GM19025 (cell line): ENCODE measurements around the gene TLR4.
A peak's percentile ranks its signal among the peaks of the same experiment; 100 is the strongest.

Source experiments
- ATAC-seq: cut with Tn5 transposase; IDR thresholded peaks from one replicate; pipeline ENCODE4 v1.9.1; 2021; ENCODE audit warnings: mild to moderate bottlenecking, low read depth, moderate library complexity; ENCODE audit not compliant: unreplicated experiment

Gene TLR4

DNA sequence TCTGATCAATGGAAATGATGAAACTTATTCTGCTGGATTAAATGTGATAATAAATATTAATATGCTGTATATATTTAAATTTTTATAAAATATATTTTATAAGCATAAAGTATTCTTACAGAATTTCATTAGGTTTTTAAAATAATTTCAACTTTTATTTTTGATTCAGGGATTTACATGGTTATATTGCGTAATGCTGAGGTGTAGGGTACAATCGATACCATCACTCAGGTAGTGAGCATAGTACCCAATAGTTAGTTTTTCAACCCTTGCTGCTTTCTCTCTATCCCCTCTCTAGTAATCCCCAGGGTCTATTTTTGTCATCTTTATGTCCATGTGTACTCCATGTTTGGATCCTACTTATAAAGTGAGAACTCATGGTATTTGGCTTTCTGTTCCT is 5.7 kb downstream of the TLR4 start:
- ATAC-seq, result no peak

DNA sequence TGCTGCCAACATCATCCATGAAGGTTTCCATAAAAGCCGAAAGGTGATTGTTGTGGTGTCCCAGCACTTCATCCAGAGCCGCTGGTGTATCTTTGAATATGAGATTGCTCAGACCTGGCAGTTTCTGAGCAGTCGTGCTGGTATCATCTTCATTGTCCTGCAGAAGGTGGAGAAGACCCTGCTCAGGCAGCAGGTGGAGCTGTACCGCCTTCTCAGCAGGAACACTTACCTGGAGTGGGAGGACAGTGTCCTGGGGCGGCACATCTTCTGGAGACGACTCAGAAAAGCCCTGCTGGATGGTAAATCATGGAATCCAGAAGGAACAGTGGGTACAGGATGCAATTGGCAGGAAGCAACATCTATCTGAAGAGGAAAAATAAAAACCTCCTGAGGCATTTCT is 10.1 kb downstream of the TLR4 start:
- ATAC-seq, result no peak

DNA sequence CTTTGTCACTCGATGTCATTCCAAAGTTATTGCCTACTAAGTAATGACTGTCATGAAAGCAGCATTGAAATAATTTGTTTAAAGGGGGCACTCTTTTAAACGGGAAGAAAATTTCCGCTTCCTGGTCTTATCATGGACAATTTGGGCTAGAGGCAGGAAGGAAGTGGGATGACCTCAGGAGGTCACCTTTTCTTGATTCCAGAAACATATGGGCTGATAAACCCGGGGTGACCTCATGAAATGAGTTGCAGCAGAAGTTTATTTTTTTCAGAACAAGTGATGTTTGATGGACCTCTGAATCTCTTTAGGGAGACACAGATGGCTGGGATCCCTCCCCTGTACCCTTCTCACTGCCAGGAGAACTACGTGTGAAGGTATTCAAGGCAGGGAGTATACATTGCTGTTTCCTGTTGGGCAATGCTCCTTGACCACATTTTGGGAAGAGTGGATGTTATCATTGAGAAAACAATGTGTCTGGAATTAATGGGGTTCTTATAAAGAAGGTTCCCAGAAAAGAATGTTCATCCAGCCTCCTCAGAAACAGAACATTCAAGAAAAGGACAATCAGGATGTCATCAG is 11.3 kb downstream of the TLR4 start:
- no peak for ATAC-seq

DNA sequence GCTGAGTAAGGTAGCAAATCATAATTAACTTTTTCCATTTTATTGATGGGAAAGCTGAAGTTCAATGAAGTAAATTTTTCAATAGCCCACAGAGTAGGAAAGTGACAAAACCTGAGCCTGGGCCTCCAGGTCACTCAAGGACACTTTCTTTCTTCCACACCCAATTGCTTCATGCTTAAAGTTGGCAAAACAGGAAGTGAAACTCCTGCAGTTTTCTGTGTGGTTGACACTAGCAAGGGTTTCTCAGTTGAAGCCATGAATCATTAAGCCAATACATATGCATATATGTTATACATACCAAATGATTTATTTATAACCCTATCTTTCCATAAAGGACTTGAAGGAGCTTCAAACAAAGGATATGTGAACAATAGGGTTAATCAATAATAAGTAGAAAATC is 13.9 kb downstream of the TLR4 start:
- peak; percentile 98 for ATAC-seq

DNA sequence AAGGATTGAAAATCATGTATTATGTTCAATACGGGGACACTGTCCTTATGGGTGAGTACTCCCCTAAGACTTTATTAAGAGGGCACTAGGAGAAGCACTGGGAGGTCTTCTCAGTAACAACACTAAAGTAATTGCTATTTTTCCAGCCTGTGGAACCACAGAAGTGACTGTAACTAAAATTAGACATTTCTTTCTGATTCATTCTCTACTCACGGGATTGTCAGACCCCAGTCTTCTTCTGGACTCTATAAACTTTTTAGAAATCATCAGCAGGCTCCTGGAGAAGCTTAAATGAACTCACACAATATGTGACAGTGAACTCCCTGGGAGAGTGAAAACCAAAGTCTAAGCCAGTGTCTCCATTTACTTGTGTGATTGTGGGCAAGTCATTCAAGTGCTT is 14.5 kb downstream of the TLR4 start:
- ATAC-seq, result no peak

DNA sequence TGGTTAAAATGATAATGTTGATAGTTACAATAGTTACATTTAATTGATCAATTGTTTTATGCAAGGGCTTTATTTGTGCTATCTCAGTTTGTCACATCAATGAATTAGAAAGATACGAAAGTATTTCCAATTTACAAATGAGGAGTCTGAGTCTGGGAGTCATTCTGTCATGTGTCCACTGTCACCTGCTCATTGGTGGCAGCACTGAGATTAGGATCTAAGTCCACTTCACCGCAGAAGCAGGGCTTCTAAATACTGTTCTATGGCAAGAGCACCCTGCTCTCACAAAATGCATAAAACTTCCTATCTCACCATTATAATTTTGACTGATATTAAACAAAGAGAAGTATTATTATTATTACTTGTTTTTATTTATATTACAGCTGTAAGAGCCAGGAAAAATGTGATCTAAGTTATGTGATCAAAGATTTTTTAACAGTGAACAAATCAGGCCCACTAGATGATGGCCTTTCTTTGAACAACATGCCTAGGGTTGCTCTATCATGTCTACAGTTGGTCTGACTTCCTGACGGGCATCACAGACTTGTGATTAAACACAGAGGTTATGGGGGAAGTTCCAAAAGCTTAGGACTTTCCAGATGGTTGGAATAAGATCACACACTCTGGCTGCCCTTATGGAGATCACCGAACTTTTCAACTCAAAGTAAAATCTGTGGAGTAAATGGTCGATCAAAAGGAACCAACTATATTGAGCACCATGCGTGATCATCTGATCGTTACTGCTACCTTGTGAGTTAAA is 15.1 kb downstream of the TLR4 start:
- no peak for ATAC-seq

DNA sequence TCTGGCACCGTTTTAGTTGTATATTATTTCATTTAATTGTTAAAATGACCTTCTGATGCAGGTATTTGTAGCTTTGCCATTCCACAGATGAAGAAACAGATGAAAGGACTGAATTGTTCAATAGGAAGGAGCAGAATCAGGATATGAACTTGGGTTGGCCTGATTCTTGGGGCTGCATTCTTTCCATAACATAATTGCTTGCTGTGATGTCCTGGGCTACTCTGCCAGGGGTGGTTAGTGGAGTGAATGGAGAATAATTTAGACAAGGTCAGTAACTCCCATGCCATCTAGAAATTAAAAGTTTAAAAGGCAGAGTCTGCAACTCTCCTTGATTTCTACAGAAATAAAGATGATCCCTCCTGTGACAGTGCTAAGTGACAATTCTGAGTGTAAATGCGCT is 15.9 kb downstream of the TLR4 start:
- no peak for ATAC-seq

DNA sequence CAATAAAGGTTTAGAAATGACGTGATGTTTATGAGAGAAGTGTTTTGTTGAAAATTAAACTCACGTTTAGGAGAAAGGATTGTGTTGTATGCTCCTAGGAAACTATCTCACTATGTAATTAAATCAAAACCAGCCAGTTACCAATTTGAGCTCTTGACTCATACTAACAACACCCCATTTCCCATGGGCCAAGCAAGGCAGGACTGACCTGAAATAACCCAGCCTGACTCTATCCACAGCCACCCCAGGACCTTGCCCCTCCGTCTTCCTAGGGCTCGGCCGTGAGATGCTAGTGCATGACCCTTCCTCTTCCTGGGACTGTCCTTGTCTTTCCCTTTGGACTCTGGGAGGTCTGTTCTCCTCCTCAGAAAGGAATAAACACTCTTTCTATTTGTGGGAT is 16.4 kb downstream of the TLR4 start:
- ATAC-seq, result no peak

DNA sequence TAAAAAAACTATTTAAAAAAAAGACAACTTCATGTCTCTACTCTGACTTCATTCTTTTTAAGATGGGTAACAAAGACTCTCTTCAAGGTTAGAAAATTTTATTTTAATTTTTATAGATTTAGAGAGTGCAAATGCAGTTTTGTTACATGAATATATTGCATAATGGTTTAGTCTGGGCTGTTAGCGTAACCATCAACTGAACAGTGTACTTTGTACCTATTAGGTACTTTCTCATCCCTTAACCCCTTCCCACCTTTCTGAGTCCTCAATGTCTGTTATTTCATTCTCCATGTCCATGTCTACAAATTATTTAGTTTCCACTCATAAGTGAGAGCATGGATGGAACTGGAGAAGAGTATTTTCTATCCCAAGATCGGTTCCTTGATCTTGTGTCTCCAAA is 16.8 kb downstream of the TLR4 start:
- no peak for ATAC-seq

DNA sequence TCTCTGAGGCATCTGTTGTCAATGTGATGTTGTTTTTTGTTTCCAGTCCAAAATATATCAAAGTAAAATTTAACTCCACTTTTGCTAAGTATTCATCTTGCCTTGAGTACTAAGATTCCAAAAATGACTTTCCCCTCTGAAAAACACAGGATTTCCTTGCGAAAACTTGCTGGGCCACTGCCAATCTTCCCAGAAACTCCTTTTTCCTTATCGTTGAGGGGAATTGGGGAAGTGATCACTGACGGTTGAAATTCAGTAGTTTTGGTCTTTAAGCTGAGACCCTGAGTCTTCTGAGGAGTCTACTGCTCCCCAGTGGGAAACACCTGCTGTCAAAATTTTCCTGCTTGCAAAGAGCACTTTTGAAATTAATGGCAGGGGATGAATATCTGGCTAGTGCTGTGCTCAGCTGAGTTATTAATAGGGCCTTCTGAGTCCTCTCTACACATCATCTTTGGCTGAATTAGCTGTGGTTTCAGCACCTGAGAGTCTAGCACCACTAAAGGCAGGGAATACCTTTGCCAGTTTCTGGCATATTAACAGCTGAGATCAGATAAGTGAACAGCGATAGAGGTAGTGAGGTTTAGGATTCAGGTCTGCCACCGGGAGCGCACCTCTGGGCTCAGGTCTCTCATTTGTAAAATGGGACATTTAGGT is 18.0 kb downstream of the TLR4 start:
- no peak for ATAC-seq

DNA sequence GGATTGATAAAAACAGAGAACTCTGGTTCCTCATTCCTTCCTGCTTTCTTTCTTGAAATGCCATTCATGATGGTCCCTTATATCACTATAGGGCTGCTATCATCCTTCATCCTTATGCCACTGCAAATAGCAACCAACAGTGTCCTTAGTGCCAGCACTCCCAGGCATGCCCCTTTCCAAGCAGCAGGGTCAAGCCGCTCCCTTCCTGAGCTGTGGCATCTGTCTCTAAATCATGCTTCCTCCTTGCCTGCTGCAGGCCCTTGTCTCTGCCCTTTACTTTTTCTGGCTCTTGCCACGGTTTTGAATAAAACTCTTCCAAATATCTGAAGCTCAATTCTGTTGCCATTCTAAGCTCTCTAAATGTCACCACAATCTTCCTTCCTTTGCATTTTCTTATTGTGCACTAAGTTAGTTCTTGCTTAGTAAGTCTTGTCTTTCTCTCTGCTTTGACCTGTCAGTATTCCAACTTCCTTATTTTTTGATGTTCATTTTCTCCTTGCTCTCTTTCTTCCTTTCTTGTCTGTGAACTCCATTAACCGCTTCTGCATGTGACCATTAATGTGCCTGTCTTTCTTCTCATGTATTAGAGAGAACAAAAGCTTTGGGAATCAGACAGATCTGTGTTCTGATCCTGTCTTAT is 19.9 kb downstream of the TLR4 start:
- no peak for ATAC-seq

DNA sequence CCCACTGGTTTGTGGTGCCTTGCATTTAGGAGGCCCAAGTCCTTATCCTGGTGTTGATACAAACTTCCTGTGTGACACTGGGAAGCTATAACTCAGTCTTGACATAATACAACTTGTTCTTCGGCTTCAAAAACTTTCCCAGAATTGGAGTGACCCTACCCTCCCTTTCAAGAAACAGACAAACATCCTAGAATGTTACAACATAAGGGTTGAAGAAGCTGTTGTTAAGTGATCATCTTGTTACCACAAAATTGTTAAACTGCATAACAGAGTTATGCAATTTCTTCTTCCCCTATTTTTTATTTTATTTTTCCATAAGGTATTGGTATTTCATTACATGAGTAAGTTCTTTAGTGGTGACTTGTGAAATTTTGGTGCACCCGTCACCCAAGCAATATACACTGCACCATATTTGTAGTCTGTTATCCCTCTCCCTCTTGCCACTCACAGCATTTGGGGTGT is 21.3 kb downstream of the TLR4 start:
- no peak for ATAC-seq

DNA sequence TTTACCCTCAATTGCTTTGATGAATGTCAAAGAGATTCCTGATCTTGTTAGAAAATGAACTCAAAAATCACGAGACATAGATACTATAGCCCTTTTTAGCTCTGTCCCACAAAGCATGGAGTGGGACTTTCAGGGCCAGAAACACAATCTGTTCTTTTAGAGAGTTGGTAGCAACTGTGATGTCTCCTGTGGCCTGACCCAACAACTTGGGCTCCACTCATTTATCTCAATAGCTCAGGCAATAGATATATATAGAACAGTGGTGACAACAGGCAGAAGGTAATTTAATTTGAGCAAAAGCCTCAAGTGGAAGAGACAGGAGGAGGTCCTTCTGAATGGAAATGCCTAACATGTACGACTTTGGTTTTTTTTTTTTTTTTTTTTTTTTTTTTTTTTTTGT is 25.2 kb downstream of the TLR4 start:
- ATAC-seq, result no peak

DNA sequence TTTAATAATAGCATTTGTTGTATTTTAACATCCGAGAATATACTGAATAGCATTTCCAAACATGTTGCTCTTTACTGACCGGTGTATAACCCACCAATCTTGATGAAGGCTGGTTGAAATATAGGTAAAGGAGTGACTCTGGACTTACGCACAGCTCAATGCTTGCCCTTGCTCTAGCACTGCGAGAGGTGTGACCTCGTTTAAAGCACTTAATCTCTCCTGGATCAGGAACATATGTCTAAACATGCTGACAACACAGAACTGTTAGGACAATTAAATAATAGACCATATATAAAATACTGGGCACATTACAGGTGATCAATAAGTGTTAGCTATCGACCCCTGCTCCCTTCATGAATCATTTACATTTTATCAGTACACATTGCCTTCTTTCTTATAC is 28.3 kb downstream of the TLR4 start:
- no peak for ATAC-seq

DNA sequence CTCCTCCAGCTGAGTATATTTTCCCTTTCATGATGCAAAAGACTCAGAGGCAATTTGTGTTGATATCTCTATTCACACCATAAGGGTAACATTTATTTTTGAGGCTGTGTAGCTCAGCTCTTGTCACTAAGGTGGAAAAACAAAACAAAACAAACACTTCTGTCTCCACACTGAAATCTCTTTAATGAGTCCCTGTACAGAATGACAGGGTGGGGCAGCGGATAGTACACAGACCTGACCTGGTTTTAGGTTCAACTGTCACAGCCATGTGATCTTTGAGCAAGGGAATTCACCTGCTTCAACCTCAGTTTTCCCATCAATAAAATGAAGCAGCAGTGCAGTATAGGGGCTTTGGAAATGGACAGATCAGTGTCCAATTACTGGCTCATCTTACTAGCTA is 29.3 kb downstream of the TLR4 start:
- no peak for ATAC-seq

DNA sequence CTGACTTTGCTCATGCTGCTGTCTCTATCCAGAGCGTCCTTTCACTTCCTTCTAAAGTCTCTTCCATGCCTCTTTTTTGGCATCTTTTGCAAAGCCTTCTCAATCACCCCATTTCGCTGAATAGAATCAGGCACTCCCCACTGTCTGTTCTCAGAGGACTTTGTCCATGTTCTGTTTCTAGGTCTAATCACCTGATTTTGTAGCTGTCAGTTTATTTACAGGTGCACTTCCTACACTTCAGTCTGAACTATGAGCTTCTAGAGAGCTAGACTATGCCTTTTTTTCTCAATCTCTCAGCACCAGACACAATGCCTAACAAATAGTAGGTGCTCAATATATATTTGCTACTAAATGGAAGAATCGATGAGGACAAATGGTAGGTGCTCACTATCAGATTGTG is 29.9 kb downstream of the TLR4 start:
- no peak for ATAC-seq

DNA sequence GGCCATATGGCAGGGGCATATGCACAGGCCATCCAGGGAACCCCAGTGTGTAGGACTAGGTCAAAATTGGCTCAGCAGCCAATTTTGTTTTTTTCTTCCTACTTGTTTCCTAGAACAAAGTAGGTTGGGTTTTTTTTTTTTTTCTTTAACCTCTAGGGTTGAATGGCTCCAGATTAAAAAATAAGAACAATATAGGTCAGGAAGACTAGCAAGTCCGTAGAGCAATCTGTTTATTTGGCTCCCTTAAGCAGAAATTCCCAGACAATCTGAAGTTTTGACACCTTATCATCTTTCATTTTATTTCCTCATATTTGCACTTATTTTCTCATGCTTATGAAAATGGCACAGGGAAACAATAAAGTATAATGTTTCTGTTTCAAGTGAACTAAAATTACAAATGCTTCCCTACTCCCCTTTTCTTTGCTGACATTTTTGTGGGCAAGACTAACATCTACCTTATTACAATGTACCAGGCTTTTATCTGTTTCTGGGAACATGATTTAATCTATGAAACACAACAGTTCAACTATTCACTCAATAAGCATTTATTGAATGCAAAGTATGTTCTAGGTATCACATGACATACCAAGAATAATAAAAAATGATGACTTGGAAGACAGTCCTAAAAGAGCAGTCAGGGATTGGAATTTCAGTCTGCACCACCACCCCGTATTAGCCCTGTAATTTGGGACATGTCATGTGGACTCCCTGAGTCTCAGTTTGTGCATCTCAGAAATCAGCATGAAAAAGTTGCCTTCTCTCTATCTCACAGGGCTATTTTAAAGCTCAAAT is 30.5 kb downstream of the TLR4 start:
- no peak for ATAC-seq

DNA sequence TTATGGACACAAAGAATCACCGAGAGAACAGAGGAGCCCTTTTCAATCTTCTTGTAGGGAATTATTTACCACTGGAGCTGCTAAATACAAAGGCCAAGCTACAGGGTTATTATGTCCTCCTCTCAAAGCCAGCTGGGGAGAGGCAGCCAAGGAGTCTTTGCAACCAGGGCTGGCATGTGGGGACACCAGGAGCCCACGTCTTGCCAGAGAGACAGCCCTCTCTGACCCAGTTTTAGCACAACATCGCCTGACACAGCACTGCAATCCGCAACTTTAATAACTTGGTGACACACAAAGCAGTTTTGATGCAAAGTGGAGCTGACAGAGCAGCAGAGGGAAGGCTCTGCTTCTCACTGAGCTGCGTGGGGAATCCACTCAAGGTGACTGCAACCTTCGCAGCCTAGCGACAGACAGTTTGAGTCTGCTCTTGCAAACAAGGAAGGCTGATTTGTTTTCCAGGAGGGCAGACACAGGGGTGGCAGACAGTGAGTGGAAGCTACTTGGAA is 33.6 kb downstream of the TLR4 start:
- ATAC-seq, result no peak

DNA sequence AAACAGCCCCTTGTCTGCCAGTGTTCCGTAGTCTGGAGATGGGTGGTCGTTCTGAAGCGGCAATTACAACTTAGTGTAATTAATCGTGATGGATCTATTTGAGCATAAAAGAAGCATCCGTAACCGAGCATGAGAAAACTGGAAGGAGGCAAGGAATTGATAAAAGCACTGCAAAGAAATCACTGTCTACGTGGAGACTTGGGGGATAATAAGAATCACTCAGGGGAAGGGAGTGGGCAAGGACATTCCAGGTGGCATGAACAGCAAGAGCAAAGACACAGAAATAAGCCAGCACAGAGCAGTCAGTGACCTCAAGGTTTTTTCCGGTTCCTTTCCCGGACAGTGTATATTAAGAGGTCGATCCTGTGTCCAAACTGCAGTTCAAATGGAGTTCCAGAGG is 35.0 kb downstream of the TLR4 start:
- ATAC-seq, result no peak

DNA sequence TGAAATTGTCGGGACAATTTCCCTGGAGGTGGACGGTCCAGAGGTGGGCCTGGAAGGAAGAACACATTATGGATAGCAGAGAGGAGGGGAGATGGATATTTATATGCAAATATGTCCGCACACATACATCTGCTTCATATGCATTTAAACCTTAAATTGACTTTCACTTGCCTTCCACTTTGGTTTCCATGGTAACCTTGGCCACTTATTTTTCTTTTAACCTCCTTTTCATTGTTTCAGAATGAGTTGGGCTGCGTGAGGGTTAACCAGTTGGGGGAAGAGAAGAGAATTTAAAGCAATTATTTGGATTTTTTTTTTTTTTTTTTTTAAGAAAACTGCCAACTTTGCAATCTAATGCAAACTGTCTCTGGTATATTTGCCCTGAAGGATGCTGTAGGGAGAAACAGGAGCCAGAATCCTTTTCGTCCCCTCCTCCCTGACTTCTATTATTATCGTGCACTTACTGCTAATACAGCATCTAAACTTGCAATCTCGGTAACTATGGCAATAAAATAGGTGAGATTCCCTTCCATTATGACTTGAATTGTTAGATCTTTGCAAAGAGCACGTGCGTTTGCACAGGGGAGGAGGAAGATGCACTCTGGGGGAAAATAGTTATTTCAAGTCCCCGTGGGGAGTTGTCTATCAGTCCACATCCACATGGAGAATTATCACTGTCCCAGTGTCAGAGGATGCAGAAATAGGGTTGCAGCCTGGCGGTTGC is 35.6 kb downstream of the TLR4 start:
- ATAC-seq, result no peak
